Head of caudate nucleus (tissue), 42 donors: Measurements from ENCODE around the gene PCNX3.

Source experiments
- DNase-seq, 42 donors: peaks; one replicate each; pipeline versions ENCODE4 v3.0.0 to v3.0.0-alpha.2; 2020 to 2021; ENCODE audit warnings: mixed read lengths in 7 of 42
- intact Hi-C: fragments of 100-400 bp; cut with DNase I; formaldehyde crosslinking; loops from one replicate; pipeline ENCODE4 v1.15.0; 2022

Gene PCNX3

DNA sequence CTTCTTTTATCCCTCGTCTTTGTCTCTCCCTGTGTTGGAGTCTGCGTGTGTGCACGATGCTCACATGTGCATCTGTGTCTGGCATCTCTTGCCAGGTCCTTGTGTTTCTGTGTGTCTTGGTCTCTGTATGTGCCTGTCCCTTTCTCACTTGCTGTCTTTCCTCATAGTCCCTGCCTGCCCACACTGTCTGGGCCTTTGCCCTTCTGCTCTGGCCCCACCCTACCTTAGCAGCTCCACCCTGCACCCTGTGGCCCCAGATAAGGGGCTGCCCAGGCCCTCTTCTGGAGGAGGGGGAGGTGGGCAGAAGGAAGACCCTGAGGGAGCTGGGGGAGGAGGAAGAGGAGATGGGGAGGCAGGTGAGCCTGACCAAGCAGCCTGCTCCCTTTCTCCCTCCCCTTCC lies 36.9 kb upstream of the PCNX3 start:
- no peak for DNase-seq
- intact Hi-C loops: no loop called here

DNA sequence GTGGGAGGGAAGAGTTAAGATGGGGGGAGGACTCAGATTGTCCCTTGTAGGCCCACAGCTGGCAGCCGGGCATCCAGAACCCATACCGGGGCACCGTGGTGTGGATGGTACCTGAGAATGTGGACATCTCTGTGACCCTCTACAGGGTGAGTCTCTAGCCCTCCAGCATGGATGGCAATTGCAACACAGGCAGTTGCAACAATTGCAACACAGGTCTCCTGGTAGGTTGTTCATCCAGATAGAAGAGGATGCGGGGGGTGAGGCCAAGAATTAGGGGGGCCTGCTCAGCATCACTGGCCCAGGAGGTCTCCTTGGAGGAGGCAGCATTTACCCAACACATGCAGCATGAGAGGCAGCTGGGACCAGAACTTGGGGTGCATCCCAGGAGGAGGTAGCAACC lies 36.3 kb upstream of the PCNX3 start:
- intact Hi-C loops: no loop called here
- DNase-seq: no peak

DNA sequence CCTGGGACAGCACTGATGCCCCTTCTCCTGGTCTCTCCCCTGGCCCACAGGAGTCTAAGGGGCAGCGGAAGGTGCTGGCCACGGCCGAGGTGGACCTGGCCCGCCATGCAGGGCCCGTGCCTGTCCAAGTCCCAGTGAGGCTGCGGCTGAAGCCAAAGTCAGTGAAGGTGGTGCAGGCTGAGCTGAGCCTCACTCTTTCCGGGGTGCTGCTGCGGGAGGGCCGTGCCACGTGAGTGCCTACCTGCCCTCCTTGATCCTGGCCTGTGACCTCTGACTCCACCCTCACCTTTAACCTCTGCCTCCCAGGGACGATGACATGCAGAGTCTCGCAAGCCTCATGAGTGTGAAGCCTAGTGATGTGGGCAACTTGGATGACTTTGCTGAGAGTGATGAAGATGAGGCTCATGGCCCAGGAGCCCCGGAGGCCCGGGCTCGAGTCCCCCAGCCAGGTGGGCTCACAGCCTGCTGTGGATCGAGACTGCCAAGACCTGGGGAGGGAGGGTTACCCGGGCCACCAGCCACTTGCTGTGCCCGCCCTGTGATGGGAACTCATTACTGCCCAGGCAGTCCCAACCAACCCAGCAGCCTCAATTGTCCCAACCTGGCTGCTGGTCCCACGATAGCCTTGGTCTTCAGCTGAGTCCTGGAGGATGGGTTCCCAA lies 35.4 kb upstream of the PCNX3 start:
- intact Hi-C loops: no loop called here
- no peak for DNase-seq

DNA sequence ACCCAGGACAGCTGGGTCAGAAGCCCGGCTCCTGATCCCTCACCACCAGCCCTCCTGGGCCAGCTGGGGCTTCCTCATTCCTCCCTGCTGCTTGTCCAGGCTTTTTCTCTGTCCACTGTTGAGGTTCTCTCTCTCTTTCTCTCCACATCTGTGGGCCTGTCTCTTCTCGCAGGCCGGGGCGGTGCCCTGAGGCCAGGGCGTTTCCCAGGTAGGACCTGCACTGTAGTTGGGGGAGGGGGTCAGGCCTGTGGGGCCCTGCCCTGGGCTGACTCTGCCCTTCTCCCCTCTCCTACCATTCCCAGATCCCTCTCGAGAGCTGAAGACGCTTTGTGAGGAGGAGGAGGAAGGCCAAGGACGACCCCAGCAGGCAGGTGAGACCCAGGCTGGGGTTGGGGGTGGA lies 34.8 kb upstream of the PCNX3 start:
- no peak for DNase-seq
- intact Hi-C loops: no loop called here

DNA sequence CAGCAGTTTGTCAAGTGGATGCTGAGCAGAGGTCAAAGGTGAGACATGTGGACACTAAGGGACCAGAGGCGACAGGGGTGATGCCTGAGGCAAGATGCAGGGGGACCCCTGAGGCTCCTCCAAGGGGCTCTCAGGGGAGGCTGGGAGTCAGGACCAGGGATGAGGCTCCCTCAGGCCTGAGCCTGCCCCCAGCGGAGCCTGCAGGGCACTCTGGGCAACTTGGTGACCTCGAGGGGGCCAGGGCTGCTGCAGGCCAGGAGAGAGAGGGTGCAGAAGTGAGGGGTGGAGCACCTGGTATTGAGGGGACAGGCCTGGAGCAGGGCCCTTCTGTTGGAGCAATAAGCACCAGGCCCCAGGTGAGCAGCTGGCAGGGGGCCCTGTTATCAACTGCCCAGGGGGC lies 33.6 kb upstream of the PCNX3 start:
- intact Hi-C loops: no loop called here
- DNase-seq: no peak

DNA sequence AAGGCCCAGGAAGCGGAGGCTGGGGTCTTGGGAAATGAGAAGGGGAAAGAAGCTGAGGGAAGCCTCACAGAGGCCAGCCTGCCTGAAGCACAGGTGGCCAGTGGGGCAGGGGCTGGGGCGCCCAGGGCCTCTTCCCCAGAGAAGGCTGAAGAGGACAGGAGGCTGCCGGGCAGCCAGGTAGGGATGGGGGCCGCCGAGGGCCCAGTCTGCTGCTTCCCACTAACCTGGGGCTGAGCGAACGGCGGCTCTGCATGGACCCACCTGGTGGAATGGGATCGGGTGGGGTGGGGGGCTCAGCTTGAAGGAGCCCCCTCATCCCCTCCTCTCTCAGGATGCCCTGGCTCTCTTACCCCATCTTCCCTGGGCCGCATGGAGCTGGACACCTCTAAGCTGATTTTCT lies 32.0 kb upstream of the PCNX3 start:
- intact Hi-C loops: no loop called here
- DNase-seq: no peak

DNA sequence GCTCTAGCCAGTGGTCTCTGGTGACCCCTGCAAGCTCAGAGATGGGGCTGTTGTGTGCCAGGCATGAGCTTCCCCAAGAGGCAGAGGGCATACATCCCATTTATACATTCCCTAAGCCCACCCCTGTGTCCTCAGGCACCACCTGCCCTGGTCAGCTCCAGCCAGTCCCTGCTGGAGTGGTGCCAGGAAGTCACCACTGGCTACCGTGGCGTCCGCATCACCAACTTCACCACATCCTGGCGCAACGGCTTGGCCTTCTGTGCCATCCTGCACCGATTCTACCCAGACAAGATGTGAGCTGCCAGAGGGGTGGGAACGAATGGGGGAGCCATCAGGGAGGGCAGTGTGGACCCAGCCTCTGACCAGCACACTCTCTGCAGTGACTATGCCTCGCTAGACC lies 31.5 kb upstream of the PCNX3 start:
- no peak for DNase-seq
- intact Hi-C loops: no loop called here

DNA sequence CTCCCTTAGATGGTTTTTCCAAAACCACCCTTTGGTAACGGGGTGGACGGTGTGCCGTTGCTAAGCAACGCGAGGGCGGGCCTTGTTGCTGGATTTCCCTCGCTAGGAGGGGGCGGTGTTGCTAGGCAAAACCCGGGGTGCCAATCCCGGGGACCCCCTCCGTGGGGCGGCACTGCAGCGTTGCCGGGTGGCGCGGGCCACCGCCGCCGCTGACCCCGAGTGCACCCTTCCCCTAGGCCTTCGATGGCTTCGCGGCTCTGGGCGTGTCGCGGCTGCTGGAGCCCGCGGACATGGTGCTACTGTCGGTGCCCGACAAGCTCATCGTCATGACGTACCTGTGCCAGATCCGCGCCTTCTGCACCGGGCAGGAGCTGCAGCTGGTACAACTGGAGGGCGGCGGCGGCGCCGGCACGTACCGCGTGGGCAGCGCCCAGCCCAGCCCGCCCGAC lies 30.8 kb upstream of the PCNX3 start:
- intact Hi-C loops: no loop called here
- peak in 34 of 42 donors; percentile 50 to 86 (median 64) for DNase-seq

DNA sequence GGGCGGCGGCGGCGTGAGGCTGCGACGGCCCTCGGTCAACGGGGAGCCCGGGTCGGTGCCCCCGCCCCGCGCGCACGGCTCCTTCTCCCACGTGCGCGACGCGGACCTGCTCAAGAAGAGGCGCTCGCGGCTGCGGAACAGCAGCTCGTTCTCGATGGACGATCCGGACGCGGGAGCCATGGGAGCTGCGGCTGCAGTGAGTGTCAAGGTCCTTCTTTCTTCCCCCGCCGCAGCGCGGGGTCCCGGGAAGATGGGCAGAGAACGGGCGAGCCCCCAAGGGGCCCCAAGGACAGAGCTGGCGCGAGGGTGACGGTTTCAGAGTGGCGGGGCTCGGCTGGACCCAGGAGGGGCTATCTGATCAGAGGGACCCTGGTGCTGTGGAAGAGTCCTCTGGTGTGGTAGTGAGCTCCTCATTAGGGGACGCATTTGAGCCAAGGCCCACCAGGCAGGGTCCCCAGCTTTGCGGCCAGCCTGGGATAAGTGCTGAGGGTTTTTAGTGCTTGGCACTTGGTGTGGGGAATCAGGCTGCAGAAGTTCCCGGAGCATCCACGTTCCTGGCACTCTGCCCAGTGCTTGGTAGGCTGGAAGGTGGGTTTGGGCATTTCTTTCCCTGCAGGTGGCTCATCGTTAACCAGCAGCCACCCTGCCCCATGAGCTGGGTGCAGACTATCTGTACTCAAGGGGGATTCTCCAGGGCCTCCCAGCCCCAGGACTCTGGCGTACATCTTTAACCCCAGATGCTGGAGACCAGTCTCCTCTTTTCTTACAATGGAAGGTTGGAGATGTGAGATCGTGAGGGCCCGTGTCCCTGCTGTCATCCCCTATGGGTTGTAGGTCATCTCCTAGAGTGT lies 30.0 kb upstream of the PCNX3 start:
- DNase-seq: no peak
- intact Hi-C loops: no loop called here

DNA sequence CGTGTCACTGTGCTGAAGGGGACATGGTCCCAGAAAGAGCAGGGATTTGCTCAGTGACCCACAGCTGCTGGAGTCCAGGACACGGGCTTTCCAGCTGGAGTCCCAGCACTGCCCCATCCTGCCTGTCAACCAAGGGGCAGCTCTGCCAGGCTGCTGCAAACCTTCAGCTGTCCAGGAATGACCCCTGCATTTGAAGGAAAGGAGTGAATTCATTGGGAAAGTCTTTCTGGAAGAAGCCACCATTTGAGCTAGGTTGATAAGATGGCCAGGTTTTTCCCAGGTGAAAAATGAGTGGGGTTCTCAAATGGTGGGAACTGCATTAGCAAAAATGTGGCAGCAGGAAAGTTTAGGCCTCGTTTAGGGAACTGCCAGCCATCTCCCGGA lies 29.3 kb upstream of the PCNX3 start:
- intact Hi-C loops: no loop called here
- DNase-seq: no peak

DNA sequence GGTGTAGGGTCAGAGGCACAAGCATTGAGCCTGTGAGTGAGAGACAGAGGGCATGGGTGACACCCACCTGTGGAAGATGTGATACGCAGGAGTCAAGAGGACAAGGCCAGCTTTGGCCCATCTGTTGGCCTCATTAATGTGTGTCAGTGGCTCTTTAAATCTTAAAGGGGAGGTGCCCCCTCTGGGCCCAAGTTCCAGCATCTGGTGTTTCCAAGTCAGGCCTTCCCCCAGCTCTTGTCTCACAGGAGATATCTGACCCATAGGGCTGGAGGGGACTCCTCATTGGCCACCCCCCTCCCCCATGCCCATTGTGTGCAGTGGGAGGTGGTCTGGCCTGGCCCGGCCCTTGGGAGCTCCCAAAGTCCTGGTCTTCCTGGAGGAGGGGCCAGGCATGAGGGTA lies 28.9 kb upstream of the PCNX3 start:
- DNase-seq: no peak
- intact Hi-C loops: no loop called here

DNA sequence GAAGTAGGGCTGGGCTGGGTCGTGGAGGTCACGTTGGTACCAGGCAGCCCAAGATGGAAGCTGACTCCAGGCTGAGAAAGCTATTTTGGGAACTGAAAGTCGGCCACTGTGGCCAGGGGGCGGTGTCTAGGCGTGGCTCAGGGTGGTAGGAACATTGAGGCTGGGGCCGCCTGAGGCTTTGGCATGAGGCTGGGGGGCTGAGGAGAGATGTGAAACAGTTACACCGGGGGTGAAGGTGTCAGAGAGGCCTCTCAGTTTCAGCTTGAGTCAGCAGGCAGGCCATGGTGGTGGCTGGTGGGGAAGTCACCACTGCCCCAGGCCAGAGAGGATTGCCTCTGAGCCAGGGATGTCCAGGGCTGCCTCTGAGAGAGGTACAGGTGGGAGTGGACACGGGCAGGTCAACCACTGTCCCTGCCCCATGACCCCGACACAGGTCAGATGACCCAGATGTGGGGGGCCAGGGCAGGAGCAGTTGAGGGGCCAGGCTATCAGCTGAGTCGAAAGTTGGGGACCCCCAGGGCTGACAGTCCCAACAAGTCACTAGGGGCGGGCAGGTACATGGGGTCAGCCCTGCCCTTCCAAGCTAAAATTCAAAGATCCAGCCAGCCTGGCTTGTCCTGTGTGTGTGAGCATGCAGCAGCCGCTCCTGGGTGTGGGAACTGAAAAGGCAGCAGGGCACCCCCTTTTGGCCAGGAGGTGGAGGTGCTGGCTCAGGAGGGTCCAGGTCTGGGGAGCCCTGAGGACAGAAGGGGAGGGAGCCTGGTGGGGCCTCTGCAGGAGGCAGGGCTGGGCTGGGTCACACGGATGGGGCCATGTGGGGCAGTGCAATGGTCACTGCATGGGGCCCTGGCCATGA lies 27.1 kb upstream of the PCNX3 start:
- DNase-seq: peak in 26 of 42 donors; percentile 45 to 80 (median 62)
- intact Hi-C loops: no loop called here

DNA sequence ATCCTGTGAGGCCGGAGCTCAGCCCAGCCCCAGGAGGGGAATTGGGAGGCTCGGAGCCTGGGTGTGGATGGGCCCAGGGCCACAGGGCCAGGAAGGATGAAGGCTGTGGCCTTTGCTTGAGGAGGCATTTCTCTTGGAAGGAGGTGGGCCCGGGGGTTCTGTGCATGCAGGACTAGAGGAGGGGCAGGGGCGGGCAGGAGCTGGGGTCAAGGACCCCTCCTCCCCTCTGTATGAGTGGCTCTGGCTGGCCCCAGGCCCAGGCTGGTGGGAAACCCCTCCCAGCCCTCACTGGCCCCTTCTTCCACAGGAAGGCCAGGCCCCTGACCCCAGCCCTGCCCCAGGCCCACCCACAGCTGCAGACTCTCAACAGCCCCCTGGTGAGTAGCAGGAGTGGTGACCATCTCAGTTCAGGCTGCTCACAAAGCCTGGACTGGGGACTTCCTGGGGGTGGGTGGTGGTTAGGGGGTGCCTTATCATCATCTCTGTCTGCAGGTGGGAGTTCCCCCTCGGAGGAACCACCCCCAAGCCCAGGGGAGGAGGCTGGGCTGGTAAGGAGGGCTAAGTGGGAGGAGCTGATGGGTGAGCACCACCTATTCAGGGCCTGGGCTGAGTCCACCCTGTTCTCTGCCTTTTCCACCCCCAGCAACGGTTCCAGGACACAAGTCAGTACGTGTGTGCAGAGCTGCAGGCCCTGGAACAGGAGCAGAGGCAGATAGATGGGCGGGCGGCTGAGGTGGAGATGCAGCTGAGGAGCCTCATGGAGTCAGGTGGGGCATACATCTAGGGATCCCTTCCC lies 25.9 kb upstream of the PCNX3 start:
- no peak for DNase-seq
- intact Hi-C loops: no loop called here

DNA sequence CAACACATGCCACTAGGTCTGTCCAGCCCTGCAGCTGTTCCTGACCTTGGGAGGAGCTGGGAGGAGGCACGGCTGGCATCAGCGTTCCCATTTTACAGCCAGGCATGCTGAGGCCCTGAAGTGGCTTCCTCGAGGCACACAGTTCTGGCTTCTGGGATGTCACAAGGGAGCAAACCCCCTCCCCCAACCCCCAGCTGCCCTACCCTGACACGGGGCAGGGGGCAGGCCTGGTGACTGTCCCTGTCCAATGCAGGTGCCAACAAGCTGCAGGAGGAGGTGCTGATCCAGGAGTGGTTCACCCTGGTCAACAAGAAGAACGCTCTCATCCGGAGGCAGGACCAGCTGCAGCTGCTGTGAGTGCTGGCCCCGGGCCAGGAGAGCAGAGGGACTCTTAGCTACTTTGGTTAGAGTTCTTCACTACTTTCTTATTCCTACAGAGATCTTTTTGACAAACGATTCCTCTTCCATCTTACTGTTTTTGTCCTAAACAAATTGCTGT lies 25.3 kb upstream of the PCNX3 start:
- DNase-seq: peak in 2 of 42 donors; percentile 45 to 59
- intact Hi-C loops: no loop called here

DNA sequence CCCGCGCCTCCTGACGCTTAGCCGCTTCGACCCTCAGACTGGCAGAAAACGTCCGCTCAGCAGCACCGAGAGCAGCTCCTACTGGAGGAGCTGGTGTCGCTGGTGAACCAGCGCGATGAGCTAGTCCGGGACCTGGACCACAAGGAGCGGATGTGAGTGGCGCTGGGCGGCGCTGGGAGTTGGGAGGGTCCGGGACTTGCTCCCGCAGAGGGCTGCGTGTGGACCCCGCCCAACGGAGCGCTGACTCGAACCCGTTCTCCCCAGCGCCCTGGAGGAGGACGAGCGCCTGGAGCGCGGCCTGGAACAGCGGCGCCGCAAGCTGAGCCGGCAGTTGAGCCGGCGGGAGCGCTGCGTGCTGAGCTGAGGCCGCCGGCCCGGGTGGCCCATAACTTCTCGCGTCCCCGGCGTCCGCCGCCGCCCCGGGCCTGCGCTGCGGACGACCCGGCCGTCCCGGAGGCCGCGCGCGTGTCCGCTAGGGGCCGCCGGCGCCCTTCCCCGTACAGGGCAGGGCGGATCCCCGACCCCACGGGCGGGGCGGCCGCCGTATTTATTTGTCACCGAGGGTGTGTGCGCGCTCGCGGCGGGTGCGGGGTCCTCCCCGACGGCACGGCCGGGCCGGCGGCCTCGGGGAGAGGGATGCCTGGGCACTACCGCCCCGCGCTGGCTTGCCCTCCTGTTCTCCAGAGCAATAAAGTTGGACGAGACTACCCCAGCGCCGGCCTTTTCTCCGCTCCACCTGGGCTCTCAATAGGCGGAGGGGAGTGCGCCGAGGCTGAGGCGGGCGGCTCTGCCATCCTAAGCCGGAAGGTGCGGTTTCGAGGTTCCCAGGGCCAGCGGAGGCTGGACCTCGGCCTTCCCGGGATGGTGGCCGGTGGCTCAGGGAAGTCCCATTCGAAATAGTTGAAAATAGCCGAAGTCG lies 23.4 kb upstream of the PCNX3 start:
- intact Hi-C loops: no loop called here
- DNase-seq: no peak

DNA sequence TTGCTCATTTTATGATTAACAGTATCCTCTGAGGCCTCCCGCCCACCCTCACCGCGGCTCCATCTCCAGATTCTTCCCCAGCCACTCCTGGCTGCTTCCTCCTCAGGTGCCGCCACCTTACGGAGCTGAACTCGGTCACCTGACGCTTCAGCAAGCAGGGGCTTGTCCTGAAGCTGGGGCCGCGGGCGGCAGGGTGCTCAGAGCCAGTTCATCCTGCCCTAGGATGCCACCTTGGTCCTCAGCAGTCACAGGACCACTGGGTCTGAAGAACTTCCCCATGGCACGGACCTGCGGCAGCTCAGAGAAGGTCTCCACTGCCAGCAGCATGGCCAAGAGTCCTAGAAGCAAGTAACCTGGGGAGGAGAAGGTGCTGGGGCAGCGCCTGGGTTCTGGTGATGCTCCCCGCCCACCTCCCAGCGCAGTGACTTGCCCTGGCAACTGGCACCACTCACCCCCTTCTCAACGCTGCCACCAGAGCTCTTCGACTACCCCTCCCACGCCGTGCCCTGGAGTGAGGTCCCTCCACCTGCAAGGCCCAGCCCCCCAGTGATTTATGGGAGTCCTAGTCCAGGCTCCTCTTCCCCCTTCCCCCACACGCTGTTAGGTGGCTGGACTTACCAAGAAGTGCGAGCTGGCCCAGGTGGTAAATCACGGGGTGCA lies 22.6 kb upstream of the PCNX3 start:
- DNase-seq: no peak
- intact Hi-C loops: no loop called here
